Measurements from ENCODE around the gene INTS7.
"Not testable (repeated sequence)": the region's sequence is repeated elsewhere in the genome, so short reads cannot be mapped to it uniquely, and the experiment has no call there.

INTS7 gene

DNA sequence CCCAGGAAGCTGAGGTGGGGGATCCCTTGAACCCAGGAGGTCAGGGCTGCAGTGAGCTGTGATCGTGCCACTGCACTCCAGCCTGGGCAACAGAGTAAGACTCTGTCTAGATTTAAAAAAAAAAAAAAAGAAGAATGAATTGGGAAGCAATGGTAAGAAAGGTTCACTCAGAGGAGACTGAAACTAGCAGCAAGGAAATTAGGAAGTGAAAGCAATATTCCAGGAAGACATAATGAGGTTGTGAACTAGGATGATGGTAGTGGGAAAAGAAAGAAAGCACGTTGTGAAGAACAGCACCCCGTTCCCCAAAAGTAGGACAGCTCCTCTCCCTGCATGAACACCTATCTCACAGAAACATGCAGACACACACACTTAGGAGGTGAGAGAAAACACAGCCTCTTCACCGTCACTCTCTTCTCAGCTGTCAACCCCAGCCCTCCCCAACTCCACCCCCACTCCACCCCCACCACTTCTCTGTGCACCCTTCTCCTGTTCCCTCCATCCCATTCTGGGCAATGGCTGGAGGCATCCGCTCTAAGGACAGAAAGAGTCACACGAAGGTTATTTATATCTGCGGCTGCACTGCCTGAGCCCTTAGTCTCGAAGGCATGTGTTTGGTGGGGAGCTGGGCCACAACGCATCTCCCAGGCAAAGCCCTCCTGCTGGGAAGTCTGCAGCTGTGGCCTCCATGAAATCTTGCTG, 103.0 kb downstream of the INTS7 start:
- DNase-seq, result no peak

DNA sequence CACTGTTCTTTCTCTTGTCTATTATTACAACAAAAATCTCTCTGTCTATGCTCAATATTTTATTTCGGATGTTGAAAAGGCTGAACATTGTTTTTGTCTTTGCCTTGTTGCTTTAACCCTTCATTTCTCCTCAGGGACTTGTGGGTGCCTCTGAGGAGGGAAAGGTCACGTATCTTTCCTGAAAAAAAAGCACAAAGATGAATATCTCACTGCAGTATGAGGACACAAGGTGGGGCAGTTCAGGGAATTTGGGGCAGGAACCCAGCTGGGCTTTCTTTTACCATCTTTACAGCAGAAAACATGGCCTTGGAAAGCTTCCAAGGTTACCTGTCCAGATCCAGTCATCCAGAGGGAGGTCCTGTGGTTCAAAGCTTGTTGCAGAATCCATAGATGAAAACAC, 105.7 kb downstream of the INTS7 start:
- no peak for DNase-seq

DNA sequence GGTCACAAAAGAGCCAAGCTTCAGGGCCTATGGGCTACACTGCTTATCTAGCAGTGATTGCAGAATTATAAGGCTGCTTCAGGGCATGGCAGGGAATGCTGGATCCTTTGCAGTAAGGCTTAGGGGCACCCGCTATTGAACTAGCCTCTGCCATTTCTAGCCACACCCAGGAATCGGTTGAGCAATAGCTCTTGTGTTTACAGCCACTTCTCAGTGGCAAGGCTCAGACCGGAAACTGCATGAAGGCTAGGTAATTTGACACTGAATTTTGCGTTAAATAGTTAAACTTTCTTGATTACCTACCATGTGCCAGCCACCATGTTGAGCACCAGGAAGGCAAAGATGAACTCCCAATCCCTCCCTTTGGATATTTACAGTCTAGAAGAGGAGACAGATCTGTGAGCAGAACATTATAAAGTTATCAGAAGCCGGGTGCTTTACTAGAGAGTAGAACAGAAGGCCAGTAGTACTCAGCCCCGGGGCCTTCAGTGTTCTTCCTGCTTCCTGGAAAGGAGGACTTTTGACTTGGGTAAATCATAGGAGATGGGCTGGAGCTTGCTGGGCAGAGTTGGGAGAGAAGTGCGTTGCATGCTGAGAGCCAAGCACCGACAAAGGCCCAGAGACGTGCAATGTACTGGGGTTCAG, 106.2 kb downstream of the INTS7 start:
- DNase-seq, result no peak

DNA sequence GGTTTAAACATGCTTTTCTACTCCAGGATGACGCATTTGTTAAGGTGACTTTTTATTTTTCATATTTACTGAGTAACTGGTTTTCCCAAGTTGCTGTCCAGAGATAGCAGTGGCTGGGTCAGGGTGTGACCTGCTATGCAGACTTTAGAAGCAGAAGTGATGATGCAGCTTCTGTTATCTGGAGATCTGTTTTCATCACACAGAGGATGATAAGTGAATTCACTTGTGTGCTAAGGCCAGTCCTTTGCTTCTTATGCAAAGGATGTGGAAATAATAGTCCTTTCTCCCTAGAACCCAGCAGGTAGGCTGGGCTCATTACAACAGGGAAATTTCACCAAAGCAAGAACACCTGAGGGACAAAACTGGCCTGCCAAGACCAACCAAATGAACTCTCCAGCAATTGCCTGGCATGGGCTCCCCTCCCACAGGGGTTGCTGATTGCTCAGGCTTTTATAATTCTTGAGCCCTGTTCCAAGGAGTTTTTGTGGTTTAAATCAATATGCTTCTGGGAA, 107.0 kb downstream of the INTS7 start:
- no peak for DNase-seq

DNA sequence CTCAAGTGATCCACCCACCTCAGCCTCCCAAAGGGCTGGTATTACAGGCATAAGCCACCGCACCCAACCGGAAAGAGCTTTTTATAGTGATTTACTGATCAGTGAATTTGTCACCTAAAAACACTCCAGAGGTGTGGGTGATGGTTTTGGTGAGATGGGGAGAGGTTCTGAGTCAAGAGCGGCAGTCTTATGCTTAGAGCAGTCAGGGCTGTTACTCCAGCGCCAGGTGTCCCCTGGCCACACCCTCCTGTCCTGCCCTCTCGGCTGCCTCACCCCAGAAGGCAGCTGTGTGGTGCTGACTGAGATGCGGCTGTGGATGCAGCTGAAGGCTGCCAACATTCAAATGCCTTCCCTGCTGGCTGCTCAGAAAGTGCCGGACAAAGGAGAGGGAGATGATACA, 110.3 kb downstream of the INTS7 start:
- no peak for DNase-seq

DNA sequence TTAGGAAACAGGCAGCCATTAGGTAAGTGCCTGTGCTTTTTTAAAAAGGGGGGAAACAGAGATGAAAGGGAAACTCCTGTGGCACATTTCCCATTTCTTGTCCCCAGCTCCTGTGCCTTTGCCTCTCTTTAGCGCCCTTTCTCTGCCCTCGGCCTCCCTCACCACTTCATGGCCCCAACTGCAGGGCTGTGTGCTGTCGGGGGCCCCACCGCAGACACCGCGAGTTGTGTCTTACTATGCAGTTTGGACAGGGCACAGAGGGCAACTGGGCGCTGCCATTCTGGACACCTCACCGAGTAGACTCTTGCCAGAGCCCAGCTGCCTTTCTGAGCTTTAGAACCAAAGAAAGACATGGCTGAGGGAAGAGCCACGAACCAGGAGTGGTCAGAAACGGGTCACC, 111.1 kb downstream of the INTS7 start:
- no peak for DNase-seq

DNA sequence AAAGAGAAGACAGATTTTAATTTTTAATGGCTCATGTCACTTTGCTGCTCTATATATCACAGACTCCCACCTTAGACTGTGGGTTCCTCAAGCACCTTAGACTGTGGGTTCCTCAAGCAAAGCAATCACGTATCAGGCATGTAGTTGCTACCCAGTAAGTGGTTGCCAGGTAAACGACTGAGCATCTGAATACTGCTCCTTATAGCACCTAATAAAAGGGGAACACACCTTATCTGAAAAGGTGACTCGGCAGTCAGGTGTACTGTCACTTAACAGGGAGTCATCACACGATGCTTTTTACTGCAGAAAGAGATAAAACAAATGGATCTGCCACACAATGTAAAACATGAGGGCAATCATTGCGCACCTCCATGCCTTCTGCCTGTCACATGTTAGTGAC, 112.3 kb downstream of the INTS7 start:
- no peak for DNase-seq

DNA sequence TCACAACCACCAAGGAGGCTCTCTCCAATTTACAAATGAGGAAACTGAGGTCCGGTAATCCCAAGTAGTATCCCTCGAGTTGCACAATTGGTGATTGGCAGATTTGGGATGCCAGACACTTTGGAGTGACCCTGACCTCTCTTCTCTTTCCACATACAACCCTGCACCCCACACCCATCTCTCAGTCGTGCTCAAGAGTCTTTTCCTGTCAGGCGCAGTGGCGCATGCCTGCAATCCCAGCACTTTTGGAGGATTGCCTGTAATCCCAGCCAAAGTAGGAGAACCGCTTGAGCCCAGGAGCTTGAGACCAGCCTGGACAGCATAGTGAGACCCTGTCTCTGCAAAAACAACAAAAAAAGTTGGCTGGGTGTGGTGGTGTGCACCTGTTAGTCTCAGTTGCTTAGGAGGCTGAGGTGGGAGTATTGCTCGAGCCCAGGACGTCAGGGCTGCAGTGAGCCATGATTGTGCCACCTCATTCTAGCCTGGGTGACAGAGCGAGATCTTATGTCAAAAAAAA, 113.7 kb downstream of the INTS7 start:
- no peak for DNase-seq

DNA sequence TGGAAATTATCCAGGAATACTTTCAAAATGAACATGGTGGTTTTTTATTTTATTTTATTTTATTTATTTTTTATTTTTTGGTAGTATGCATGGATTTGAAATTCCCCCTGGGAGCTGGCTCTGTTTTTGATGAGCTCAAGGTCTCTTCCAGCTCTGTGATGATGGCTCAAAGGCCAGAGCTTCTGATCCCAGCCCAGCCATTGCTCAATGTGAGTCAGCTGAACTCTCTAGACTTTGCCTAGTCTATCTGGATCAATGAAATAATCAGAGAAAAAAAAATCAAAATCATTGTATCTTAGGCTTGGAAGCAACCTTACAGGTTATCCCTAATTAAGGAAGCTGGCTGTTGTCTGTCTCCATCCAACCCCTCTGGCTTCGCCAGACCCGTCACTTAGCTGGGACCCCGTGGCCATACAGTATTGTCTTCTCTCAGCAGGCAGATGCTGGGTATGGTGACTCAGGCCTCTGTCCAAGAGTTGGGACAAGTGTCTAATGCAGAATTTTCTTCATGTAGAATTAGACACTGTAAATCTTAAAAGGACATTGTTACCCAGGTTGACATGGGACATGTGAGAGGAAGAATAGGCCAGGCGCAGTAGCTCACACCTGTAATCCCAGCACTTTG, 114.6 kb downstream of the INTS7 start:
- no peak for DNase-seq

DNA sequence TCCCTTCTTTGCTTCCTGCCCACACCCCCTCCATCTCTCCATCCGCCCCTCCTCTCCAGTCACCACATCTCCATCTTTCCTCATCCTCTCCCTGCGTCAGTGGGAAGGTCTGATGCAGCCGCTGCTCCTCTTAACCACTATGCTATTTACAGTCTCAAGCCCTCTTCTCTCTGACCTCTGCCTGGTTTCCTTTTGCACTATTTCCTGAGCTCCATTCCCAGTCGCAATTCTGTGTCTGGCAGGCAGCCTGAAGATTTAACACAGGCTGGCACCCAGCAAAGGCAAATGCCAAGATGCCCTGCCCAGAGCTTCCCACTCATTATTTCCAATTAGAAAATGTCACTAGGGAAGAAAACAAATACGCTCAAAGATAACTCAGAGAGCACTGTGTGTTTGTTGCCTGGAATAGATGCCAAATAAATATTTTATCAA, 115.2 kb downstream of the INTS7 start:
- DNase-seq, result no peak

DNA sequence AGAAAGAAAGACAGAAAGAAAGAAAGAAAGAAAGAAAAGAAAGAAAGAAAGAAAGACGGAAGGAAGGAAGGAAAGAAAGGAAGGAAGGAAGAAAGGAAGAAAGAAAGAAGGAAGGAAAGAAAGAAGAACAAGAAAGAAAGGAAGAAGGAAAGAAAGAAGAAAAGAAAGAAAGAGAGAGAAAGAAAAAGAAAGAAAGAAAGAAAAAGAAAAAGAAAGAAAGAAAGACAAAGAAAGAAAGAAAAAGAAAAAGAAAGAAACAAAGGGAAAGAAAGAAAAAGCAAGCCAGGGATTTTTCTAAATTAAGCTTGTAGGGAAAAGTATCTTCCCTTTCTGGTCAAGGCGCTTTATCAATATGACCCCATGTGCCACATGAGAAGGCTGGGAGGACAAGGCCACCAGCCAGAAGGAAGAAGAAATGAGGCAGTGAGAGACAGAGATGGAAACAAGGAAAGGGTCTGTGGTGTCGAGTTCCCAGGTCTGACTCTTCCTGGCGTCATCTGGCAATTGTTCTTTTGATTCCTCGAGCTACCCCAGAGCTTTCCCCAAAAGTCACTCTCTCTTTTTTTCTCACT, 116.4 kb downstream of the INTS7 start:
- DNase-seq, result no peak

DNA sequence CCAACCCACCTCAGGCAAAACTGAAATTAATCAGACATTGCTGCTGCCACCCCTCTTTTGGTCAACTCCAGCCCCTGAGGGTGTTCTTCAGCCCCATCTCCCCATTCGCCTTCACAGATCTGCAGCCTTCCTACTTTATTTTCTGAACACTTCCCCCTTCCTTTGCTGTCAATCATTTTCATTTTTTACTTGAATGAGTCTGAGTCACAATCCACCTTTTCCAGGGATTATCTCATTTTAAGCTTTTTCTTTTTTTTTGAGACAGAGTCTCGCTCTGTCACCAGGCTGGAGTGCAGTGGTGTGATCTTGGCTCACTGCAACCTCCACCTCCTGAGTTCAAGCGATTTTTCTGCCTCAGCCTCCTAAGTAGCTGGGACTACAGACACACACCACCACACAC, 118.9 kb downstream of the INTS7 start:
- not testable (repeated sequence) for DNase-seq

DNA sequence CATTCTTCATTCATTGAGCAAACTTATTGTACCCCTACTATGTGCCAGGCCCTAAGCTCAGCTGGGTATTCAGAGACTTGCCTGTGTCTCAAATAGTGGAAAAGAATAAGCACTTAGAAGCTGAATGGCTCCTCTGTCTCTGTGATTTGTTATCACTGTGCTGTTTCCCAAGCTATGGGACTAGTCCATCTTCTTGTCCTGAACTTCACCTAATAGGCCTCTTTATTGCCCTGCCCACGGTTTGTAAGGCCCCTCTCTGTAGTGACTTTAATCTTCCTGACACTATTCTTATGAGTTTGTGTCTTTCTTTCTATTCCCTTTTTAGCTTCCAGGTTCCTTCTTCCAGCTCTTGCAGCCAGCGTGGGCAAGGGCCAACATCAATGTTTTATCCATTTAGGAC, 119.4 kb downstream of the INTS7 start:
- DNase-seq, result no peak

DNA sequence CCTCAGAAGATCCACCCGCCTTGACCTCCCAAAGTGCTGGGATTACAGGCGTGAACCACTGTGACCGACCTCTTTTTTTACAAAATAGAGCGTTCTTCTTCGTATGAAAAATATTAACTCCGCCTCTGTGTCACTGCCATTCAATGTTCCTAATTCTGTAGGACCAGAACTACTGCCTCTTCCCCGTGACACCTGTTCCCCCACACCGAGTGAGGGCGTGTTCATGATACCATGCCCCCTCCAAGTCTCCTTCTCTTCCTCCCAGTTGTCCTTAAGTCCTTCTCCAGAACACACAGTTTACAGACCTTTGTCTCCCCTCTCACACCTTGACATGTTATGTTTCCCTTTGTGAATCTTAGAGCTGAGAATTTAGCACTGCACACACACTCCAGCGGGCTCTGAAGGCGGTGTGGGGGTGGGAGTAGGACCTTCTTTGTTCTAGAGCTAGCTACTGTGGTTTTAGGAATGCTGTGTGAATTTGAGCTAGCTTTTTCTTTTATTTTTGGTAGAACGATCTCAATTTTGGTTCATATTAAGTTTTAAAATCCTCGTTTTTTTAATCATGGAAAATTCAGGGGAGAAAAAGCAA, 122.4 kb downstream of the INTS7 start:
- DNase-seq, result no peak

DNA sequence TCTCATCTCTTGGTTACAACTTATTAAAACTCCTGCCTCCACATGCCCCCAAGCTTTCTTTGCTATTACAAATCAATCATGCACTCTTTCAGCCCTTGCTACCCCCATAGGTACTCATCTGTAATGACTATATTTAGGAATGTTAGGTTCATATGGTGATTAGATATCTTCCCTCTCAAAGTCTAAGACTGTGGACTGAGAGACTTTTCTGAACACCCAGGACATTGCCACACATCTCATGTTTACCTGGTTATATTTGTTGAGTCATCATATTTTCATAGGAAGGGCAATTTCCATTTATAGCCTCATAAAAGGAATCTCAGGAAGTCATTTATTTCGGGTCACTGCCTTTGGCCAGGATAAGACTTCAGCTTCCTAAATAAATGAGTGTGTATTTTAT, 123.3 kb downstream of the INTS7 start:
- no peak for DNase-seq

DNA sequence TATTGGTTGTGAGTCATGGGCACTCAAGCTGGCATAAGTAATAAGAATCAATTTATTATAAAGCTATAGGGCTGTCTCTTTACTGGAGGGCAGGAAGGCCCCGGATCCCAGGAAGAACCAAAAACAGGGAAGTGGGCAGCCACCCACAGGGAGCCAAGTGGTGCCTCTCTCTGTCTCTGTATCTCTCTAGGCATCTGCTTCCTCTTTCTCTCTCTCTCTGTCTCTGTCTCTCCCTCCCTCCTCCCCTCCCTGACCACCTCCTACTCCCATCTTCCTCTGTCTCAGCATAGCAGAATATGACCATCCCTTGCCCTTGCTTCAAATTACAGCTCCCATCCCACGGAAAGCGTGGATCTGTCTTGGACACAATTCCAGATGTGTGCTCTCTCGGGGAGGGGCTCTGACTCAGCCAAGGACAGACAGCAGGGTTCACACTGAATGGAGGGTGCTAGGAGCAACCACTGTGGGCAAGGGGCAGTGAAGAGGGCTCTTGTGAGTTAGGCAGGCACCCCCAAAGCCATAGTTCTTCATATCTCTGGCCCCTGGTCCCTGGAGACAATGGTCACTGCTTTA, 124.4 kb downstream of the INTS7 start:
- DNase-seq, result peak in 1 of 2 donors; percentile 36

DNA sequence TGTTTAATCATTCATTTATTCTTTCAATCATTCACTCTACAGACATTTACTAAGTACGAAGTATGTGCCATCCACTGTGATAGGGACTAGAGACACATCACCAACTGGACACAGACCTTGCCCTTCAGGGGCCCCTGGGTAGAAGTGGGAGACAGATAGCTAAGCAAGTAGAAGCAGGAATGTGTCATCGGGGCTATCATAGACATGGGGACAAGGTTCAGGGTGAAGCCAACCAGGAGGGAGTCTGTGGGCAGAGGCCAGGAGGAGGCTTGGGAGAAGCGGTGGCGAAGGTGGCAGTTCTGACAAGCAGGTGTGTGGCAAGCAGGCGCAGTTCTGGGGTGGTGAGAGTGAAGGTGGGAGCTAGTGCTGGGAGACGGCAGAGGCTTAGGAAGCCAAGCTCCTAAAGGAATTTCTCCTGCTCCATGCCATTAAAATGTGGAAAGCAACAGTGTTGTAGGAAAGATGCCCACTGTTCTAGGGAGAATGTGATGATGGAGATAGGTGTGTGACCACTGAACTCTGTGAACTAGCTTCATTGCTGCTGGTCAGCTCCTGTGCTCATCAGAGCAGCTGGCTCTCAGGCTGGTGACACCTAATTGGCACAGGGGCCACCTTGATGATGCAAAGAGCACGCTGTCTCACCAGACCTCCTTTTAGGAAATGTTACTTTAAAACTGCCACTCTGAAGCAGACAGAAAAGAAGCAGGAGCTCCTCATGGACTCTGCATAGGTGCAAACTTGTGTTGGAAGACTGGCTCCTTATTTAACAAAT, 125.1 kb downstream of the INTS7 start:
- no peak for DNase-seq

DNA sequence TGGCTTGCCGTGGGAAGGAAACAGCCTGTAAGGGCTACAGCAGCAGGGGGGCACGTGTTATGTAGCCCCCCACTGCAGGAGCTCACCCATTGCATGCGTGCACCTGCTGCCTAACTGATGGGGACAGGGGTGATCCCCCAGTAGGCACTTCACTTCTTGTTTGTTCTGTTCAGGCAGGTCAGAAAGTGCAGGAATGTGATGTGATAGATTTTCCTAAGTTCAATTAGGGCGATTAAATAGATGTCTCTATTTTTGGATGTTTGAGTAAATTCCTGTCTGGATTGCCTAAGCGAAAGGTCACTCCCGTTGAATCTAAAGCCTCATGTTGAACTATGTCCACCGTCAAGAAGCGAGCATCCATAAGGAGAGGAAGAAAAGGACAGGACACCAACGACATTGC, 126.0 kb downstream of the INTS7 start:
- no peak for DNase-seq

DNA sequence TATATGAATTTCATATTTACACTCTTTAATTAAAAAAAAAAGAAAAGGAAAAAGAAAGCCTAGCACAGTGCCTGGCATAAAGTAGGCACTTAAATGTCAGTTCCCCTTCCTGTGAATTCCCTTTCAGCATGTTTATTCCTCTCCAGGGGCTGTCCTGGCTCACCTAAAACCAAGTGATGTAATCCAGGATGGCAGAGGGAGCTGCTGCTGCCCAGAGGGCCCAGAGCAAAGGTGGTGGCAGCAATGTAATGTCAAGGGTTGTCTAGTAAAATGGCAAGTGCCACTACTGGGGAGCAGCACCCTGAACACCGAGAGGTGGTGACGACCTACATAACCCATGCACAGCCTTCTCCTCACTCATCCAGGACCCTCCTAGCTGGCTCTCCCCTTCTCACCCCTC, 126.4 kb downstream of the INTS7 start:
- DNase-seq, result no peak

DNA sequence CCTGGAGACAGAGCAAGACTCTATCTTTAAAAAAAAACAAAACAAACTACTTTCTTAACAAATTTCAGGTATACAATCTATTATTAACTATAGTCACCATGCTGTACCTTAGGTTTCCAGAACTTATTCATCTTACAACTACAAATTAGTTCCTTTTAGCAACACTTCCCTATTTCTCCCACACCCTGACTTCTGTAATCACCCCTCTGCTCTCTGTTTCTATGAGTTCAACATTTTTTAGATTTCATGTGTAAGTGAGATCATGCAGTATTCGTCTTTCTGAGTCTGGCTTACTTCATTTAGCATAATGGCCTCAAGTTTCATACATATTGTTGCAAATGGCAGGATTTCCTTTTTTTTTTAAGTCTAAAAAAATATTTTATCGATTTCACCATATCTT, 126.9 kb downstream of the INTS7 start:
- DNase-seq, result peak in 1 of 2 donors; percentile 81

DNA sequence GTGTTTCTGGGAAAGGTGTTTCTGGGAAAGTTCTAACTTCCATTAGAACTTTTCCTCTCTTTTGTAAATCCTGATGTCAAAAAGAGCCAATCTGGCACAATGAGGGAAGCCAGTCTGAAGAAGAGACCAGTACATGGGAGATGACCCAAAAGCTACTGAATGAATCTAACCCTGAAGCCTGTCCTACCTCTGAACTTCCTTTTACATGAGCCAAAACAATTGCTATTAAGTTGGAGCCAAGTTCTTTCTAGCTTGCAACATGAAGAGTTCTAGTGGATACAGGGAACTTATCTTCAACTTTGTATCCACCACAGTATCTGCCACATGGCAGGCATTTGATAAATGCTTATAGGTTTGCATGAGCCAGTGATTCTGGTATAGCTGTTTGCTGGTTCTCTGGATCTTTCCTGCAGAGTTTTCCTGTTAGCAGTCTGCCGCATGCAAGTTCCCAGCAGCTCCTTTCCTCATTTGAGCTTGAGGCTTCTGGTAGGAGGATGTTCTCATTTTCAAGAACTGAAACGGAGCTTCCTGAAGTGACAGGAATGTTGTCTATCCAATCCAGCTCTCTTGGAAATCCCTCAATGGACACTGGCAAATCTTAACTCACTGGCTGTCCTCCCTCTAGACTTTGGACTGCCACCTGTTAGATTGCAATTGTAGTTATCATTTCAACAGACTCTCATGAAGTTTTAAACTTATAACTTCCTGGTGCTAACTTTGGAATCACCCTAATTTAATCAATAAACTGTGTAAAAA, 131.7 kb downstream of the INTS7 start:
- no peak for DNase-seq
